Suppressor macrophage treated with lipopolysaccharide for 1 hour (primary cell): ENCODE data around the gene RBMX.
A peak's percentile ranks its signal among the peaks of the same experiment; 100 is the strongest.
"Not testable (repeated sequence)": the region's sequence is repeated elsewhere in the genome, so short reads cannot be mapped to it uniquely, and the experiment has no call there.

Experiments
- DNase-seq, 3 donors: peaks; one replicate each; pipeline ENCODE4 v3.0.0-alpha.2; 2020 to 2022

RBMX gene

DNA sequence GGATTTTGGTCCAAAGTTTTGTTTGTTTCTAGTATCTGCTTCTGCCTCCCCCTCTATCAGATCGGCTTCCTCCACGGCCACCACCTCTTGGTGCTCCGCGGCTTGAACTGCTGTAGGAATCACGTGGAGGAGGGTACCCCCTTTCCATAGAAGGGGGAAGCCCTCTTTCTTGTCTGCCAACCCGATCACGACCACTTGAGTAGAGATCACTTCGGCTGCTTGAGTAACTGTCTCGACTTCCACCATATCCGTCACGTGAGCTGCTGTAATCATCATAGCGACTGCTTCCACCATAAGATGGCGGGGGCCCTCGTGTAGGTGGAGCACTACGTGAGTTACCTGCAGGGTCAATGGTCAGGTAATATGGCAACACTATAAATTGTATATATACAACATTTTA is 6.4 kb downstream of the RBMX start:
- DNase-seq = not testable (repeated sequence)

DNA sequence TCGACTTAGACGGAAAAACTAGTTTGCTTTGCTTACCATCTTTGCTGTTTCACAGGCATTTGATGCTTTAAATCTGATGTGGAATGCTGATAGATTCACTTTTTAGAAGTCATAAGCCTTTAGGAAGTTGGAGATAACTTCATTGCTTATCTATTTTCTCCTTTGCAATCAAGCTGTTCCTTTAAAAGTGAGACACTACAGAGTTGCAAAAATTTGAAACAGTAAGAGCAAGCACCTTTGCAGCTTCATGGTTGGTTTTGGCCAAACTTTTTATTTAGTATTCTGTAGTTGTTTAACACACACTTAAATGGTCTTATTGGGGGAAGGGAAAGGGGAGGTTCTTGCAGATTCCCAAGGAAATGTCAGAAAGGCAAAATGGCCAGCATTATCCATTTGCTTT is 7.3 kb downstream of the RBMX start:
- not testable (repeated sequence) for DNase-seq

DNA sequence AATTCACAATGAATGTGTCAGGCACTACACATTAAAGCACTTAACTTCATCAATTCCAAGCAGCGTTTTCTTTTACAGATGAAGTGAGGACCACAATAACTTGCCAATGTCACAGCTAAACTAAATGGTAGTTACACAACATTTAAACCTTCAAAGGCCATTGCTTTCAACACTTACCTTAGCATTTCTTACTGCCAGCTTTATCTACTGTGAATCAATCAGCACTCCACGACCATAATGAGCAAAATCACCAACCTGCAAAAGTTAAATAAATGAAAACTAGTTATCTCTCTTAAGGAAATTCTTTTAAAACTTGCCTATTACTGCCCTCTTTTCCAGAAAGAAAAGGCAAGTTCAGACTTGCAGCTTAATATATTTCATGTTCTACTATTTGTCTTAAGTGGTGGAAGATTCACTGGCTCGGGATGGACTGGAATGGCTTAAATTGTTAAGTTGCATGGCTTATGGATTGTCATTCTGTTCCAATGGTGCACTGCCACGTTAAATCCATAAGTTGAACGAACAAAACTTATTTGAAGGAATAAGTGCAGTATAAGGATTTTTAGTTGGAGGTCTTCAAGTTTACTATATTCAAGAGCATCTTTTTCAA is 8.3 kb downstream of the RBMX start:
- DNase-seq = no peak

GRCh38 chrX:136870064-136870463 is 10.5 kb downstream of the RBMX start:
- no peak for DNase-seq

DNA sequence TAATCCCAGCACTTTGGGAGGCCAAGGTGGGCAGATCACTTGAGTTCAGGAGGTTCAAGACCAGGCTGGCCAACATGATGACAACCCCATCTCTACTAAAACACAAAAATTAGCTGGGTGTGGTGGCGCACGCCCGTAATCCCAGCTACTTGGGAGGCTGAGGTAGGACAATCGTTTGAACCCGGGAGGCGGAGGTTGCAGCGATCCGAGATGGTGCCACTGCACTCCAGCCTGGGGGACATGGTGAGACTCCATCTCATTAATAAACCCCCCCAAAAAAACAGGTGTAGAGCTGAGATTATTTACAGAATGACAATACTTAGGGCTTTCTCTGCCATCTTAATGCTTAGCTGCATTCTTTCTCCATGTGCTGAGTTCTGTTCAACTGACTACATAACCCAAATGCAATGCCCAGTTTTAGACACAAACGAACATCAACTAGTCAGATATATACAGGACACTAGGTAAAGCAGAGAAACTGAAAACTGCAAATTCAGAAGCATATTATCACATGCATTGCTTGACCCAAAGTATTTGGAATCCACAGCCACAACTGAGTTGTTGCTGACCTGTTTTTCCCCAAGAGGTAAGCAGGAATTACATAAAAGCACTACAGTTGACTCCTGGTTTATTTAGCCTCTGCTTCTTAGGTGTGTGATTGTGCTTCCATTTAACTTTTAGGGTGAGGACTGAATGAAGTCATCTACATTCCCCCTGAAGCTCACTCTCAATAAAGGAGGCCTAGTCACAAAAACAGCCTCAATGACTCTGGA is 12.1 kb downstream of the RBMX start:
- no peak for DNase-seq

- no peak for DNase-seq
These were observed 13.0 kb downstream of the RBMX start for GRCh38 chrX:136867518-136867917.

GRCh38 chrX:136867096-136867491 is 13.4 kb downstream of the RBMX start:
- no peak for DNase-seq

GRCh38 chrX:136866337-136867095 is 14.0 kb downstream of the RBMX start:
- no peak for DNase-seq

- no peak for DNase-seq
These were observed 15.0 kb downstream of the RBMX start for GRCh38 chrX:136865270-136866158.

- DNase-seq = no peak
These were observed 16.7 kb downstream of the RBMX start for GRCh38 chrX:136863826-136864225.

GRCh38 chrX:136862546-136862945 is 18.0 kb downstream of the RBMX start:
- DNase-seq = no peak

DNA sequence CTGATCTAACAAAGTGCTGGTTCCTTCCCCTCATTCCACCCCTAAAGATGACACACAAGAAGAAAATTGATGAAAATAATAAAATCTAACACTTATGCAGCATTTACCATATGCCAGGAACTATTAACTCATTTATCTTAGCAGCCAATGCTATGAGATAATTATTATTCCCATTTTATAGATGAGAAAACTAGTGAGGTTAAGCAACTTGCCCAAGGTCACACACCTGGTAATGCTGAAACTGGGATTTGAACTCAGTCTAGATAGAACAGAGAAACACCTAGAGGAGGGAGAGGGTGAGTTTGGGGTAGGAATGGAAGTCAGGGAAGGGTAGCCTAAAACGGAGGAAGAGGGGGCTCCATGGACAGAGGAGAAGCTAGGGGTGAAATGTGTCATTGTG is 18.6 kb downstream of the RBMX start:
- no peak for DNase-seq

- DNase-seq = no peak
These were observed 22.3 kb downstream of the RBMX start for GRCh38 chrX:136858007-136858756.

GRCh38 chrX:136856551-136856950 is 24.0 kb downstream of the RBMX start:
- peak; percentile 48 to 61 (median 48) for DNase-seq

DNA sequence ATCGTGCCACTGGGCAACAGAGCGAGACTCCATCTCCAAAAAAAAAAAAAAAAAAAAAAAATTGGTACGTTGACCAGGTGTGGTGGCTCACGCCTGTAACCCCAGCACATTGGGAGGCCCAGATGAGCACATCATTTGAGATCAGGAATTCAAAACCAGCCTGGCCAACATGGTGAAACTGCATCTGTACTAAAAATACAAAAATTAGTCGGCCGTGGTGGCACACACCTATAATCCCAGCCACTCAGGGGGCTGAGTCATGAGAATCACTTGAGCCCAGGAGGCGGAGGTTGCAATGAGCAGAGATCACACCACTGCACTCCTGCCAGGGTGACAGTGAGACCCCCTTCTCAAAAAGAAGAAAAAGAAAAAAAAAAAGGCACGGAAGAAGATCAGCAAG is 24.5 kb downstream of the RBMX start:
- no peak for DNase-seq

- no peak for DNase-seq
These were observed 29.0 kb downstream of the RBMX start for GRCh38 chrX:136851526-136851925.

- DNase-seq = peak; percentile 43 to 53 (median 52)
These were observed 29.9 kb downstream of the RBMX start for GRCh38 chrX:136850441-136851175.

GRCh38 chrX:136849395-136849794 is 31.1 kb downstream of the RBMX start:
- no peak for DNase-seq

GRCh38 chrX:136847874-136848273 is 32.7 kb downstream of the RBMX start:
- DNase-seq = no peak

DNA sequence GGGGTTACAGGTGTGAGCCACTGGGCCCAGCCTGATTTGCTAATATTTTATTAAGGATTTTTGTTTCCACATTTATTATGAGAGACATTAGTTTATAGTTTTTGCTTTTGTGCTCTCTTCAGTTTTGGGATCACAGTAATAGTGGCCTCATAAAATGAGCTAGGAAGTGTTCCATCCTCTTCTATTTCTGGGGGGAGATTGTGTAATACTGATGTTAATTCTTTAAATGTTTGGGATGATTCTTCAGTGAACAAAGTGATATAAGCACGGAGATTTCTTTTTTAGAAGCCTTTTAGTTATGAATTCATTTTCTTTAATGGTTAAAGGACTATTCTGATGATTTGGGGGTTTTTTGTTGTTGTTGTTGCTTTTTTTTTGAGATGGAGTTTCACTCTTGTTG is 41.3 kb downstream of the RBMX start:
- DNase-seq = no peak

- no peak for DNase-seq
These were observed 44.8 kb downstream of the RBMX start for GRCh38 chrX:136835761-136836160.
